Smooth muscle cell of trachea (primary cell): ENCODE data around the gene ENTREP1. TPM values are rescaled to one million over a fixed set of nuclear protein-coding genes. Genes with fewer than 3 reads are reported as not detected.

ENCODE experiments used
- total RNA-seq: library from RNA; depleted of rRNA; stranded (reverse); fragments of >200 nt; gene quantifications from 2 replicates; pipeline ENCODE4 v1.2.1, GENCODE V29; 2014

ENTREP1 gene
- under 0.01 TPM in 1 of 2 replicates, not detected in the other for total RNA-seq

GRCh38 chr9:69324549-69325401, at the start of gene ENTREP1:
ENTREP1 (plus strand) TSS chr9:69325215; CDS start chr9:69325310, 95 bp downstream.

Other genes starting within 250 kb of the ENTREP1 start
- 58.2 and 64.5 TPM in 2 replicates for gene TJP2, start 150.9 kb upstream of the ENTREP1 start, total RNA-seq